Erythroblast (primary cell): ENCODE results near the gene ANKRD34A.

Experiments used
- DNase-seq, 2 experiments: peaks; one replicate each; lab custom pipeline; 2025; lab: John Stamatoyannopoulos, UW
- GATA1 ChIP-seq: IDR thresholded peaks from 2 replicates; pipeline ENCODE4 v1.6.1; 2011; ENCODE audit warnings: low read depth, mild to moderate bottlenecking, control low read depth, low read length, moderate library complexity
- POLR2A ChIP-seq: IDR thresholded peaks from 2 replicates; pipeline ENCODE4 v1.6.1; 2011; ENCODE audit warnings: mild to moderate bottlenecking, low read length

Gene ANKRD34A

GRCh38 chr1:145957443-145958319 lies 6.7 kb downstream of the ANKRD34A start, which contains the start of gene LIX1L:
LIX1L (minus strand) TSS chr1:145958017; CDS start chr1:145957927, 90 bp downstream.
- DNase-seq = peak; percentile 96 to 97
- TF ChIP-seq GATA1 = no peak
- peak; percentile 87 for TF ChIP-seq POLR2A

DNA sequence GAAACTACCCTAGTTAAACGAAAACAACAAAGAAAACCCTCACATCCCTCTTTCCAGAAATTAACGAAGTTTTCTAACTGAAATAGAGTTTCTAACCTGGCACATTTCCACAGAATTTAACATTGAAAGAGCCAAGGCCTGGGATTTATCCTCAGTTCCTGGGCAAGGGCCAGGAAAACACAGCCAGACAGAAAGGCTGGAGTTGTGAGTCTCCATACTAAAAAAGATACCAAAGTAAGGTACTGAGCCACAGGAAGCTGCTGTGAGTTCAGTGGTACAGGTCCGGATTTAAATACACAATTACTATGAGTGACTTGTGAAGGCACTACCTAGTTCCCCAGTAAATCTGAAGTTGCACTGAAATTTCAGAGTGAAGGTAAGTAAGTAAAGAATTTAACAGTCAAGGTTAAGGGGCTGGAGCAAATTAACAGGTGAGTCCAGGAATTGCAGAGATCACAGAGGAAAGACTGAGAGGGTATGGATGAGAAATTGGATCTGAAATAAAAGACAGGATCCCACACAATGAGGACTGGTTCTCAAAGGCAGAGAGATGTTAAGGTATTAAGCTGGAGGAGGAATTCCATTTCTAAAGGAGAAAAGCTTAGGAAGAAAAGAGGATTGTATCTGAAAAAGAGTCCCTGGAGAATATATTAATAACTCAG lies 7.5 kb downstream of the ANKRD34A start:
- DNase-seq = peak in 1 of 2 experiments; percentile 43

GRCh38 chr1:145956361-145956760 lies 8.0 kb downstream of the ANKRD34A start:
- no peak for TF ChIP-seq GATA1
- TF ChIP-seq POLR2A = no peak
- DNase-seq = no peak

More for the DNA sequence above, 7.5 kb downstream of the ANKRD34A start:
- no peak for TF ChIP-seq POLR2A
- no peak for TF ChIP-seq GATA1

- TF ChIP-seq POLR2A = no peak
- no peak for TF ChIP-seq GATA1
- no peak for DNase-seq
Observed at GRCh38 chr1:145955436-145955835, 8.9 kb downstream of the ANKRD34A start.

GRCh38 chr1:145953861-145954260 lies 10.5 kb downstream of the ANKRD34A start:
- no peak for TF ChIP-seq POLR2A
- no peak for TF ChIP-seq GATA1

DNA sequence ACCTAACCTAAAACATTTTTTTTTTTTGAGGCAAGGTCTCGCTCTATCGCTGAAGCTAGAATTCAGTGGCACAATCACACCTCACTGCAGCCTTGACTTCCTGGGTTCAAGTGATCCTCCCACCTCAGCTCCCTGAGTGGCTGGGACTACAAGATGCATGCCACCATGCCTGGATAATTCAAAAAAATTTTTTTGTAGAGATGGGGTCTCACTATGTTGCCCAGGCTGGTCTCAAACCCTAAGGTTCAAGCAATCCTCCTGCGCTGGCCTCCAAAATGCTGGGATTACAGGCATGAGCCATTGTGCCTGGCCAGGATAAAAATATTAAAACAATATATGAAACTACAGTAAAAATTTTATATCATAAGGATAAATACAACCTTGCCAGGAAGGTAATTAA lies 11.5 kb downstream of the ANKRD34A start:
- TF ChIP-seq POLR2A (no peak), GATA1 (no peak)
- no peak for DNase-seq

More at GRCh38 chr1:145953861-145954260, 10.5 kb downstream of the ANKRD34A start:
- DNase-seq = no peak

DNA sequence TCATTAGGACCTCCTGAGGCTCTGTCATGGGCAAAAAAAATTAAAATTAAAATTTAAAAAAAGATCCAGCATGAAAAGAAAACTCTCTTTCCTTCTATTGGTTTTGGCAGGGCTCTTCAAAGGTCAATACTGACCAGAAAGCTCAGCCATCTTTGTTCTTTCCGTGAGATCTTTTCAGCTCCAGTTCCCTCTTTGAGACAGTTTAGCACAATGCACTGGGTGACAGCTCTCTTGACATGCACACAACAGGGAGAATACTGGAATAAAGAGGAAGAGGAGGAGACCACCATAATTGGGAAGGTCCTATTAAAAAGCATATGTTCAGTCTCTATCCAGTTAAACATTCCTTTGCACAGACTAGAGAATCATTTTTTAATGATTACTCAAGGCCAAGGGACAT lies 12.8 kb downstream of the ANKRD34A start:
- no peak for DNase-seq
- TF ChIP-seq POLR2A (no peak), GATA1 (no peak)

- no peak for DNase-seq
- no peak for TF ChIP-seq GATA1
- no peak for TF ChIP-seq POLR2A
Observed at GRCh38 chr1:145949219-145949618, 15.2 kb downstream of the ANKRD34A start.

DNA sequence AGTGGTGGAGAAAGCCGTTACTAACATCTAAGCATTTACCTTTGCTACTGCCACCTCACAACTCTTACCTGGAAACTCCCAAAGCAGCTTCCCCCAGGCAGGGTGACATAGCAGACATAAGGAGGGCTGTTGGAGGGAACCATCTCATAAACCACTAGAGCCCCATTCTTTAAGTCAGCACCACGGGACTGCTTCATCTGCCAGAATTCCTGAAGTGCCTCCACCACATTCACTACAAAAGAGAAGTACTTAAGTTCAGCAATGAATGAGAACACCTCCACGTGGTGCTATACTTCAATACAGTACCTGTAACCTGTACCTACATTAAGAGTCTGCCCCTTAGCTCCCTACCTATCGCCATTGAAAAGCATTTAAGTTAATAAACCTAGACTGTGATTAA lies 16.8 kb downstream of the ANKRD34A start:
- no peak for DNase-seq
- TF ChIP-seq GATA1 = no peak
- no peak for TF ChIP-seq POLR2A

DNA sequence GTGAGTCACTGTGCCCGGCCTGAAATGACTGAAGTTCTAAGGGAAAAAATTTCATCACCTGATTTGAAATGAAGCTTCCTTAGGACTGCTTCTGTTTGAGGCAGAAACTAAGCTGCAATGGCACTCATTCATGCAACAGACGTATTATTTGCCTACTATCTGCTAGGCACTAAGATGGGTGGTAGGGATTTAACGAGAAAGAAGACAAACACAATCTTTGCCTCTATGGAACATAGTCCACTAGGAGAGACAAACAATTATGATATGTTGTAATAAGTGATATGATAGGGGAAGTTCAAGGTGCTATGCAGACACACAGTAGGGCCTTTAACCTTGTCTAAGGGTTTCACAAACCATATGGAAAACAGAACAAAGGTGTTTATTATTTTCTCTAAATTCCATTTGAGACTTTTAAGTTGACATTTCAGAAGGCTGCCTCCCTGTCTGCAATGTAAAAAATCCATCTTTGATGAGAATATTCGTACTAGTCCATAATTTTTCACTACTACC lies 17.8 kb downstream of the ANKRD34A start:
- TF ChIP-seq GATA1 (no peak), POLR2A (no peak)
- DNase-seq = no peak

GRCh38 chr1:145944532-145944931 lies 19.8 kb downstream of the ANKRD34A start:
- TF ChIP-seq POLR2A (no peak), GATA1 (no peak)
- no peak for DNase-seq

DNA sequence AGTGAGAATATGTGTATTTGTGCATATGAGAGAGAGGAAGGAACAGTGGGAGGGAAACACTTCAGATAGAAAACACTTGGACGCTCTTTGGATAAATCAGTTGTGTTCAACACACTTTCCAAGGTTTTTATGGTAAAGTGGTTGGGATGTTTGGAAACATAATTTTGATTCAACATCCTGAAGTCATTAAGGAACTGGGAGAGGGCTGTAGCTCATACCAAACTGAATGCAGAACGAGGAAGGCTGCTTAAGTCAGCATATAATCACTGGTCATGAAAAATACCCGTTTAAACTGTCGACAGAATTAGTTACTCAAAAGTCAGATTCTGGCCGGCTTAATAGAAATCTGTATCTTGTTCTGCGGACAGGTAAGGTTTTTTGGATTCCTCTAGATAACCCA lies 21.5 kb downstream of the ANKRD34A start:
- TF ChIP-seq GATA1 = no peak
- no peak for TF ChIP-seq POLR2A
- DNase-seq = no peak

- DNase-seq = no peak
- TF ChIP-seq POLR2A = no peak
- TF ChIP-seq GATA1 = no peak
Observed at GRCh38 chr1:145942405-145942804, 22.0 kb downstream of the ANKRD34A start.

DNA sequence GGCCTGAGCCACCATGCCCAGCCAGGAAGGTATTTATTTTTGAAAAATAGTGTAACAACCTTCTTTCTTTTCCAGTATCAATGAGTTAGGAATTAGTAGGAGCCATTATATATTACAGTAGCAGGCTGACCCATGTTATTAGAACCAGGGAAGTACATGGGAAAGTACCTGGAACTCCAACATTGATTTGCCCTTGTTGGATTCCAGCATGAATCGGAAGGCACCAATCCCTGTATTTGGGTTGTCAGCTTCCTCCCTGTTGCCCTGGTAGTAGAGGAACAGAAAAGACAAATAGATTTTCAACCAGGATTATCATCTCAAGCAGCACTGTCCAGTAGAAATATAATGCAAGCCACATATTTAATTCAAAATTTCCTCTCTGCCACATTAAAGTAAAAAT lies 26.9 kb downstream of the ANKRD34A start:
- TF ChIP-seq POLR2A = no peak
- no peak for TF ChIP-seq GATA1
- DNase-seq = no peak

- DNase-seq = no peak
- TF ChIP-seq POLR2A = no peak
- TF ChIP-seq GATA1 = no peak
Observed at GRCh38 chr1:145936247-145936646, 28.1 kb downstream of the ANKRD34A start.
